GM19452 (cell line): ENCODE measurements around the gene C22orf23.
A peak's percentile ranks its signal among the peaks of the same experiment; 100 is the strongest.

ENCODE experiments used
- ATAC-seq: cut with Tn5 transposase; IDR thresholded peaks from one replicate; pipeline ENCODE4 v1.9.1; 2021; ENCODE audit not compliant: unreplicated experiment

Gene C22orf23

DNA sequence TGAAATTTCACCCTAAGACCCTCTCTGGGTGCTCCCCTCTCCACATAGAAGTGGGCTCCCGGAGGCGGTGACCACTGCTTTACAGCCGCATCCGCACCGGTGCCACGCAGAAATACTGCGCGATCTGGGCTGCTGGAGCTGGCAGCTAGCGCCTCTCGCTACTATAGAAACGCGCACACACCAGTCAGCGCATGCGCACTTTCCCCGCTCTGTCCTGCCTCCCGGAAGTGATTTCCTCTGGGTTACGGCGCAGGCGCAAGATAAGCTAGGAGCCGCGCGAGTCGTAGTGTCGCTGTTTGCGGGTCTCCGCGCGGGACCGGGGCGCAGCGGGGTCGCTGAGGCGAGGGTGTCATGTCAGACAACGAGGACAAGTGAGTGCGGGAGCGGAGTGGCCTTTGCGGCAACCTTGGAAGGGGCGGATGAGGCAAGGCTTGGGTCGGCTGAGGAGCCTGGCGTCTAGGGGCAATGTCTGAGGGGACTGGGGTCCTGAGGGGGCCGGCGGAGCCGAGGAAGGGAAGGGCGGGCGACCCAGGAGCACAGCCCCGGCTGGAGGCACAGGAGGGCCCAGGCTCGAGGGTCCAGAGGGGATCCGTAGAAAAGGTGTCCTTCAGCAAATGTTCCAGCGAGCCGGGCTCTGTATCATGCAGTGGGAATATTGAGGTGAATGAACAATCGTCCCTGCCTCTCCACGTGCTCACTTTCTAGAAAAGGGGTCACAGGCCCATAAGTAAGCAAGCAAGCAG is at the start of gene C22orf23, which contains the start of gene POLR2F:
Gene C22orf23 (minus strand): TSS at position 165 of the 743 bp plus-strand sequence. CDS start 452 bp downstream, outside the sequence.
Gene POLR2F (plus strand): TSS at position 263 of the 743 bp plus-strand sequence. CDS start 89 bp downstream, at position 352.
- ATAC-seq = peak; percentile 87

DNA sequence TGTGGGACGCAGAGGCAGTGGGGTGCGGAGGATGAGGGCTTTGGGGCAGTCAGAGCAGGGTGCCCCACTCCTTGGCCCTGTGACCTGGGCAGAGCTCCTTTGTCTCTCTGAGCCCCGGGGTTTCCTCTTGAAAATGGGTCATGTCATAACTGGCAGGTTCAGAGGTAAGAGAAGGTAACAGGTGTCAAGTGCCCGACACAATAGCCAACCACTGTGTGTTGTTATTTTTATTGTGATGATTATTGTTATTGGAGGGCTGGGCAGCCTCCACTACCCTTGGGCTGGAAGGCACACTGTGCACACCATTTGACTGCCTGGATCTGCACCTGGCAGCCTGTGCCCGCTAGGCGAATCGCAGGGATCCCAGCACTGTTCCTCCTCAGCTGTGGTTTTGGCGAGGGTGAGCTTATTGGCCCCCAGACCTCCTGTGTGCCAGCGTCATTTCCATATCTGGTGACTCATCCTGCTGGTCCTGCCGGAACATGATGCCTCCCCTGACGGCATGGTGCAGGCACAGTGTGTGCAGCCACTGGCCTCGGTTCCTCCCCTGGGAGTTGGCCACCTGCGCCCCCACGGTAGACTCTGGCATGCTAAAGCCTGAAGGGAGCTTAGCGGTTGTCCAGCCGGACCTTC is 46.4 kb upstream of the C22orf23 start:
- ATAC-seq = no peak

DNA sequence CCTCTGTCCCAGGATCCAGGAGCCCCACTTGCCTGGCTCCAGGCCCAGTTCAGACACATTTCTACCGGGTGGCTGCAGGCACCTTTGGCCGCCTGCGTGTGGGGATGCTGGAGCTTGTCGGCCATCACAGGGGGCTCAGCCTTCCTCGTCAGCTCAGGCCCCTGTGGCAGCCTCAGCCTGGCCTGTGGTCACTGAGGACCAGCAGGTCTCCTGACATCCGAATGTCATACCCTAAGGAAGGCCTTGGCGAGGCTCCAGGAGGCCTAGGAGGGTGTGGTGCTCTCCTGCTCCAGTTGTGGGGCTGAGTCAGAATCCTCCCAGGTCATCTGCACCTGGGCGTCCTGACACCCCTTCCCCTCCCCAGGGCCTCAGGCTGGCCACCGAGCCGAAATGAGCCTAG is 45.8 kb upstream of the C22orf23 start:
- ATAC-seq = no peak

DNA sequence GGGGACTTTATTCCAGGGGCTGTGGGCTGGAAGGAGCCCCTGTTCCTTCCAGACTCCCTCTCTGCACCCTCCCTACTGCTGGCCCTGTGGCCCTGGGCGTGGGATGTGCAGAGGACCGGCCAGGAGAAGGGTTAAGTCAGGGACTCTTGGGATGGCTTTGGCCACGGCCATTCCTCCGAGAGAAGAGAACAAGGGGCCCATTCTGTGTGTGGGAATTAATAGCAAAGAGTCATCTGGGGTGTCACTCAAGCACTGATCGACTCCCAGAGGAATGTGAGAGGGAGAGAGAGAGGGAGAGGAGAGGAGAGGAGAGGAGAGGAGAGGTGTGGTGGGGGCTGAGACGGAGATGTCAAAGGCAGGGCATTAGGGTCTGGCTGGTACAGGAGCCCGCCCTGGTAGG is 45.1 kb upstream of the C22orf23 start:
- ATAC-seq = no peak

- ATAC-seq = no peak
These were observed 43.3 kb upstream of the C22orf23 start for GRCh38 chr22:37996515-37997246.

DNA sequence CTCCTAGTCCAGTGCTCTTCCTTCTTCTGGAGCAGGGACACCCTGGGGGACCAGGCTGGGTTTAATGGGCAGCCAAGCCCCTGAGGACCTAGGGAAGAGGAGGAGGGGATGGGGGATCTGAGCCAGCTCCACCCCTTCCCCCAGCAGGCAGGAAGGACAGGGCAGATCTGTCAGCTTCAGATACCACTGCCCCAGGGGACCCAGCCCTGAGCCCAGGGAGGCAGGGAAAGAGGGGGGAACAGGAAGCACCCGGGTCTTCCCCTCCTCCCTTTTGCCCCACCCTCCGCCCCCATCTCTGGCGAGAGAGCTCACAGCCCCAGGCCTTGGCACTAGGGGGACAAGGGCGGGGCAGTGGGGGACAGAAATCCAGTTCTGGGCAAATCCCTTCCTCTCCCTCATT is 42.7 kb upstream of the C22orf23 start:
- ATAC-seq = no peak

DNA sequence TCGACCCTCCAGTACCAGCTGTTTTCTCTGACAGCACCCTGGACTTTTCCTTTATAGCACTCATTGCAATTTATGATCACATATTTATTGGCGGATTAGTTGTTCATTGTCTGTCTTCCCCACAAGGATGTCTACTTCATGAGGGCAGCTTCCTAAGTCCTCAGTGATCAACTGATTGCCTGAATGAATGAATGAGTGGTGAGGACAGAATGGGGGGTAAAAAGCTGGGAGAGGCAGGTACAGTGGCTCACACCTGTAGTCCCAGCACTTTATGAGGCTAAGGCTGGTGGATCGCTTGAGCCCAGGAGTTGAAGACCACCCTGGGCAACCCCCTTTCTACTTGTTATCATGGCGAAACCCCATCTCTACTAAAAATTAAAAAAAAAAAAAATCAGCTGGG is 42.1 kb upstream of the C22orf23 start:
- no peak for ATAC-seq

DNA sequence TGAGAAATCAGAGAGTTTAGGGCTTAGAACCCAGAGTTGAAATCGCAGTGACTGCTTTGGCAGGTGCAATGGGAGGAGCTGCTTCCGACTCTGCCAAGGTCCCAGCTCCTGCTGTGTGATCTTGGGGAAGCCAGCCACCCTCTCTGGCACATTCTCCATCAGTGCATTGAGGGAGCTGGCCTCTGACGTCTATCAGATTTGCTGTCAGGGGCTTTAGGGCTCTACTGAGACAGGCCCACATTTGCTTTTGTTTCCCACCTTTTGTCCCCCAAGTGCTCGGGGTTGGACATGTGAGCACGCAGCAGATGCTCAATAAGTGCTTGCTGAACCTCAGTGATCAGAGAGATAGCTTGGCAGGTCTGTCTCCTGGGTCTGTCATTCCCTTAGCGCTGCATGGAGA is 41.6 kb upstream of the C22orf23 start:
- ATAC-seq = no peak

- ATAC-seq = no peak
These were observed 40.6 kb upstream of the C22orf23 start for GRCh38 chr22:37994049-37994448.

DNA sequence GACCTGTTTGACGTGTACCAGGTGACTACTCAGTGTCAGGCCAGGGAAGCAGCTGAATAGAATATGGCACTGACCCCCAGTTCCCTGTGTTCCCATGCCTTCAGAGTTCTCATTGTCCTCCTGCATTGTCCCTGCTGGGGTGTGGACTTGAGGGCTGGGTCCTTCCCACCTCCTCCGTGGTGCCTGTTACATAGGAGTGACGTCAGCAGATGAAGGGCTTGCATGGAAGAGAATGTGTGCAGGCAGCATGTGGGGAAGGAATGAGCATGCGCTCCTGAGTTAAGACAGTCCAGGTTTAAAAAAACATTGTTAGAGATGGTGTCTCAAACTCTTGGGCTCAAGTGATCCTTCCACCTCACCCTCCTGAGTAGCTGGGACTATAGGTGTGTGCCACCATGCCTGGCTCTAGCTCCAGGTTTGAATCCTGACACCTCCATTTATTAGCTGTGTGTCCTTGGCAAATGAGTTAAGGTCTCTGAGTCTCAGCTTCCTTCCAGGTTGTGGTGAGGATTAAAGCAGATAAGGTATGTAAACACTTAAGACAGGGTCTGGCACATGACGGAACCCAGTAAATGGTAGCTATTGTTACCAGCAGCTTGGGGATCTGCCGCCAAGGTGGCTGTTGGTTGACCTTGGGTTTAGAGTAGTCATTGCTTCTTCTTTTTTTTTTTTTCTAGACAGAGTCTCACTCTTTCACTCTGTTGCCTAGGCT is 38.5 kb upstream of the C22orf23 start:
- ATAC-seq = no peak

DNA sequence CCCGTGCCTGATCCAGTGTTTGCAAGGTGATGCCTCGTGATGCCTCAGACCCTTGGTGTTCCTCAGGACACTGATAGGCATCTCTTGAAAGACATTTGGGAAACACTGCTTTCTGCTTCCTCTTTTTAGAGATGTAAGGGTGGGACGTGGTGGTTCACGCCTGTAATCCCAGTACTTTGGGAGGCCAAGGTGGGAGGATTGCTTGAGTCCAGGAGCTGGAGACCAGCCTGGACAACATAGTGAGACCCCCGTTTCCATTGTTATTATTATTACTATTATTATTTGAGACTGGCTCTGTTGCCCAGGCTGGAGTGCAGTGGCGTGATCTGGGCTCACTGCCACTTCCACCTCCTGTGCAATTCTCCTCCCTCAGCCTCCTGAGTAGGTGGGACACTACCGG is 37.5 kb upstream of the C22orf23 start:
- no peak for ATAC-seq

DNA sequence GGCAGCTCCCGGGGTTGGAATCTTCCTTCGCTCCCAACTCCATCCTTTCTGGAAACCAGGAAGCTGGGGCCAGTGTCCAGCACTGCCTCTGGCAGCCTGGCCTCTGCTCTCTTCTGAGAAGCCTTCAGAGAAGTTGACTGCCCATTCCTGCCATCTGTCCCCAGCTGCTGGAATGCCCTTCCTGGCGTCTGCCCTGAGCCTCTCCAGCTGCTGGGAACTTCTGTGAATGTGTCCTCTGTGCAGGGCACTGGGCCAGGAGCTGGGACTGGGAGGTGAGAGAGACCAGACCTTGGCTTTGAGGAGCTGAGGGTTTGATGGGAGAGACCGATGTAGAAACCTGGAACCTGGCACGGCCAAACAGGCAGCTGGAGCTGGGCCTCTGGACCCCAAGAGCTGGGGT is 36.9 kb upstream of the C22orf23 start:
- ATAC-seq = no peak

- ATAC-seq = no peak
These were observed 36.0 kb upstream of the C22orf23 start for GRCh38 chr22:37989146-37990045.

GRCh38 chr22:37986371-37986770 is 33.0 kb upstream of the C22orf23 start:
- no peak for ATAC-seq

DNA sequence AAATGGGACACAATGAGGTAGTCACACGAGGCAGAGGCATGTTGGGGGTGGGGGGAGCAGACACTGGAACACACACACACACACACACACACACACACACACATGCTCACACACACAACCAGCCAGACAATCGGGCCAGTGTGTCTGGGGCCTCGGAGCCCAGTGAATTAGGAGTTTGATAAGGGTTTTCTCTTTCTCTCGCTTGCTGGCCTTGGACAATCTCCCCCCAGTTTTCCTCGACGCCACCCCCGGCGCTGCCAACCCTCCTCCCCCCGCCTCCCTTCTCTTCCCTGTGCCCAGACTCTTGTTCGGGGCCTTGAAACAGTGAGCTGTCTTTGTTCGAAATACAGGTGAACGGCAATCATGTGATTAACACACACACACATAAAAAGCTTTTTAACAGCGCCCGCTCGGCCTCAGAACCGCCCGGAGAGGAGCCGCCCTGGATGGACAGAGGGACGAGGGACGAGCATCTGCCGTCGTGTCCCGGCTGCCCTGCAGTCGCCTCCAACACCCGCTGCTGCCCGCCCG is 32.4 kb upstream of the C22orf23 start:
- ATAC-seq = no peak

GRCh38 chr22:37985050-37985585 is 31.7 kb upstream of the C22orf23 start:
- no peak for ATAC-seq

- ATAC-seq = no peak
These were observed 30.7 kb upstream of the C22orf23 start, which contains the start of gene SOX10 for GRCh38 chr22:37983860-37984791. TSS of gene SOX10 (minus strand) at chr22:37984555. CDS start at chr22:37983784, 771 bp downstream.
